Mesenteric fat pad (tissue), 1 donor: ENCODE data around the gene NAALADL2. TPM values are rescaled to one million over a fixed set of nuclear protein-coding genes. Genes with fewer than 3 reads are reported as not detected.

Source experiments
- DNase-seq: peaks from one replicate; pipeline ENCODE4 v3.0.0-alpha.2; 2020; ENCODE audit warnings: low spot score
- total RNA-seq: library from RNA; stranded (reverse); fragmentation: NEBNext Ultra II Directional; extraction: Animal tissue kit (Norgen Biotek cat#: 25700); gene quantifications from one replicate; pipeline ENCODE4 v1.2.1, GENCODE V29; 2021
- donor health status: DM: yes; HTN: yes; CAD: no.

NAALADL2 gene
- total RNA-seq, 1 donor from 2014 or later: 12.5 TPM

GRCh38 chr3:174960898-174961297, 101.8 kb downstream of the NAALADL2 start:
- no peak for DNase-seq

- DNase-seq: no peak
Measured at GRCh38 chr3:174973465-174973864, 114.3 kb downstream of the NAALADL2 start.

- no peak for DNase-seq
Measured at GRCh38 chr3:174986685-174987084, 127.6 kb downstream of the NAALADL2 start.

DNA sequence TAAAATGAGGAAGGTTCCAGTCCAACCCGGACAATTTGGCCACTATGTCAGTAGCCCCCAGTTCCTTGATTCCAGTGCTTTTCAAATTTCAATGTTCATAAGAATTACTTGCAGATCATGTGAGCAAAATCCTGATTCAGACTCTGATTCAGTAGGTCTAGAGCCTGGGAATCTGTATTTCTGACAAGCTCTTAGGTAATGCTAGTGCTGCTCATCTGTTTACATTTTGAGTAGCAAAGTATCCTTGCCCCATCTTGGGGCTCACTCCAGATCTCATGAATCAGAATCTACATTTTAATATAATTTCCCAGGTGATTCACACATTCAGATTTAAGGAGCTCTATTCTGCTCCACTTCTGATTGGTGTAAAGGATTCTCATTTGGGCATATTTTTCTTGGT, 142.0 kb downstream of the NAALADL2 start:
- no peak for DNase-seq

- no peak for DNase-seq
Measured at GRCh38 chr3:175002732-175003143, 143.6 kb downstream of the NAALADL2 start.

- no peak for DNase-seq
Measured at GRCh38 chr3:175003590-175003989, 144.5 kb downstream of the NAALADL2 start.

- DNase-seq: no peak
Measured at GRCh38 chr3:175005193-175005592, 146.1 kb downstream of the NAALADL2 start.

DNA sequence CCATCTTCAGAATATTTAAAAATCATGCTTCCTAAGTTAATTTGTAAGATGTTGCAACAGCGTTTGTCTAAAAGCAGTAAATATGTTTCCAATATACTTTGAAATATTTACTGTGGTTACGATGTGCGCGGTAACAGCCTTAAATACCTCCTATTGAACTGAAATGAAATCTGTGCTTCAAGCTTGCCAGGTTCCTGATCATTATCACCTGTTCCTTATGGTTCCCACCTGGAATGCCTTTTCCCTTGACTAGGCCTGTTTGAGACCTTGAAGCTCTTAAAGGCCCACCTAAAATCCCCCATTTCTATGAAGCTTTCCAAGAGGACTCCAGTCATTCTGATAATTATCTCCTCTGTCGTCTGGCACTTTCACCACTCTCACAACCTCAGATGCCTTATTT, 146.7 kb downstream of the NAALADL2 start:
- DNase-seq: no peak

DNA sequence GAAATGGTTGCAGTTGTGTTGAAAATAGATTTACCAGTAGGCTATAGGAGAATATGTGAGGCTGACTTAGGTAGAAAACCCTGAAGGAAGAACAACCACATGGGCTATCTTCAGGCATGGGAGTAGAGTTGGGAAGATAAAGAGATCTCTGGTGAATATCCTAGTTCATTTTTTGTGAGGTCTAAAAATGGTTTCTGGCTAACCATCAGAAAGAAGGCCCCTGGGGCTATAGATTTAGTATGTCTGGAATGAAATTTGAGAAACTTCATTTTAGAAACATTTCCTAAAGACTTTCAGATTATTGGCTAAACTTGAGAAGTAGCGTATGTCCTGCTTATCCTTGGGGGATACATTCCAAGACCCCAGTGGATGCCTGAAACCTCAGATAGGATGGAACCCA, 148.2 kb downstream of the NAALADL2 start:
- DNase-seq: no peak

DNA sequence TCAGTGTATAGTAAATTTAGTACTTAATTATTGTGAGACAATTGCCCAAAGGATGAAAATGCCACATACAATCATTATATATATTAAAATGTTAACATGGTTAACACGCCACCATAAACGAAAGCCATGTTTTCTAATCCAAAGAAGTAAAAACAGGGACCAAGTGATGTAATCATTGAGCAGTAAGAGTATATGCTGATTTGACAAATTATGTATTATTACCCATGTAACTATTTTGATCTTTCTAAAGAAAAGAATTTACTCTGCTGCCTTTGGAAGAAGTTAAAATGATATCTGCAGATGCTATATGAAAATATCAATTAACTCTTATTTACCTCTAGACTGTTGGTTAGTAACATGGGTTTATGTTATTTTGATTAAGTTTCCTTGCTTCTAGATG, 150.2 kb downstream of the NAALADL2 start:
- no peak for DNase-seq

DNA sequence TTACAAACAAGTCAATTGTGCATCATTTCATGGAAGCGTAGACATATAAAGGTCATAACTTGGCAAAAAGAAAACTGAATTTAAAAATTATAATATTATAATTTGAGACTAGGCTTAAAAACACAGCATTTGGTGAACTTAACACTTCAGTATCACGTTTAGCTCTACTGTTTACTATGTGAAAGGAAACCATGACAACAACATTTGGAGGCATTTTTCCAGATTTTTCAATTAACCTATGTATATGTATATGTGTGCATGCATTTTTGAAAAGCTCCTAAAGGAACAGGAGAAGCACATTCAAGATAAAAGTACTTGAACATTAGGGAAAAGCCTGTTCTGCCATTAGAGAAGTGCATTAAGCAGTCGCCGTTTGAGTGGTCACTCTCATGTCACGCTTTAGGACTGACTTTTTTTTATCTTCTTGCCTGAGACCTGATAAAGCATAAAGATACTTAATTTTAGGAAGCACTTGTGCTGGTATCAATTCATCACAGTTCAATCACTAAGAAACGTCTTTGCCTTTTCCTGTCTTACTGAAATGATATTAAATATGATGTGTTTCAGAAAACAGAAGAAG, 156.0 kb downstream of the NAALADL2 start:
- no peak for DNase-seq

DNA sequence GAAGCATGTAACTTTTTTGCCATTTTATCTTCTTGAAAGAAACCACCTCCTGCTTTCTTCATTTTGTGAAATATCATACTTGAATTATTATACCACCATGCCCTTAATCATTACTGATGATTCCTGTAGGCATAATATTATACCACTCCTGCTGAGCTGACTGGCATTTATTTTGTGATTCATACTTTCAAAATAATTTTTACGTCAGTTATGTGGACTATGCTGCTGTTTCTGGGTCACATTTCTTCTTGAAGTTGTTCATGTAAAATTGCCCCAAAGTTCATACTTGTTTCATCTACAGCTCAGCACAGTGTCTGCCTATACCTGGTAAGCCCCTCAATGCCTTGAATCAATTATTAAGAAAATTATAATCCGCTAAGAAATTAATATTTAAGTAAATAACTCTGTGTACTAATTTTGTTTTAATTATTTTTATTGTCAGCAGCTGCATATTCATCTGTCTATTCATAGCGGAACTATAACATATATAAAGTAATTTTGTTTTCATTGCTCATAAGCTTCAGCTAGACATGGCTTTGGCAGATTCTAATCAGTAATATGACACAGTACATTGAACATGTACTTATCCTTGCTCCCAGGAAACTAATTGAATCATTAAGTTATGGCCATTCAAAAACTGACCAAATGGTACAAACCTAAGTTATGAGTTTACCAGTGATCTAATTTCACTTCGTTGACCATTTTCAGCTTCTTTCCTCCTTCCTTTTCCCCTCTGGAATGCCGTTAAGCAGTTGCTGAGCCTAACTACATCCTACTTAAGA, 160.0 kb downstream of the NAALADL2 start:
- no peak for DNase-seq

GRCh38 chr3:175020101-175020500, 161.0 kb downstream of the NAALADL2 start:
- DNase-seq: no peak

DNA sequence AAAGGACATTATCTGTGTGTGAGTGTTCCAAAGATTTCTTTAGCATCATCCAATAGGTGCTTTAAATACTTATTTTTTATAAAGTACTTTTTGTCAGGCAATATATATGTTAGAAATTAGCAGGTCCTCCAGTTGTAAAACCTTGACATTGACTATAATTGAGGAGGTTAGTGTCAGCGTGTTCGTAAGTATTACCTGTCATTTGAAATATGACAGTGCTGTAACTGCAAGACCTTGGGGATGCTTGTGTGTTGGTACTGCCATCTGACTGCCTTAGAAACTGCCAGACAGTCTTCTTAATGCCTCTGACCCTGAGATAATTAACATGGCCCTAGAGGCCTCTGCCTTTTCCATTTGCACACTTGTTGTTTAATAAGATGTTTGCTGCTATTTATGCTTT, 170.7 kb downstream of the NAALADL2 start:
- no peak for DNase-seq

- DNase-seq: no peak
Measured at GRCh38 chr3:175039875-175040274, 180.7 kb downstream of the NAALADL2 start.

- DNase-seq: no peak
Measured at GRCh38 chr3:175041369-175041768, 182.2 kb downstream of the NAALADL2 start.

DNA sequence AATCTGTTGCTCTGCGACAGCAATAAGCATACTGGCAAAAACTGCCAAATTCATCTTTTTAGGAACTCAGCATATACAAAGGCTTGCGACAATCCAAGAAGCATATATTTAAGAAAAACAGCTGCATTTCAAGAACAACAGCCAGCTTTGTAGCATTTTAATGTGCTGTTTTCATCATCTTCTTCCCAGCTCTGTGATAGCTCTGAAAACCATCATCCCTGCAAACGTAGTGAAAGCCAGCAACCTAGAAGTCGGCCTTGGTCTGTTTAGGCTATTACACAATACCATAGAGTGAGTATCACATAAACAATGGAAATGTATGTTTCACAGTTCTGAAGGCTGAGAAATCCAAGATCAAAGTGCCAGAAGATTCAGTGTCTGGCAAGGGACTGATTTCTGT, 187.5 kb downstream of the NAALADL2 start:
- DNase-seq: no peak

- no peak for DNase-seq
Measured at GRCh38 chr3:175047786-175048185, 188.7 kb downstream of the NAALADL2 start.

DNA sequence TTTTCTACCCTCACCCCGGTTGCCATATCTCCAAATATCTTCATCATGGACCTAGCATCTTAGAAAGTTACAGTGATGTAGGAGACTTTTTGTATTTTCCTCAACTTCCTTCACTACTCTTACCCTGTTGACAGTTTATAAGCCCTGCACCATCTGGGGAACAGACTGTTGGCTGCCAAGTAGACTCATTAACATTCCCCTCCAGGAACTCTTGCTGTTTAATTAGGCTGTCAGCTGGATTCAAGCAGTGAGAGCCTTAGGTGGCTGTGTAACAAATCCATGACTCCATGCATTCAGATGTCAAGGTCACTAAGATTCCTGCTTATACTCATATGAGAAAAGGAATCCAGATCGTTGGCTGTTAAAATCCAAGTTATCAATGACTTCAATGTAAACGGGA, 198.3 kb downstream of the NAALADL2 start:
- DNase-seq: no peak

GRCh38 chr3:175059788-175060187, 200.7 kb downstream of the NAALADL2 start:
- no peak for DNase-seq

DNA sequence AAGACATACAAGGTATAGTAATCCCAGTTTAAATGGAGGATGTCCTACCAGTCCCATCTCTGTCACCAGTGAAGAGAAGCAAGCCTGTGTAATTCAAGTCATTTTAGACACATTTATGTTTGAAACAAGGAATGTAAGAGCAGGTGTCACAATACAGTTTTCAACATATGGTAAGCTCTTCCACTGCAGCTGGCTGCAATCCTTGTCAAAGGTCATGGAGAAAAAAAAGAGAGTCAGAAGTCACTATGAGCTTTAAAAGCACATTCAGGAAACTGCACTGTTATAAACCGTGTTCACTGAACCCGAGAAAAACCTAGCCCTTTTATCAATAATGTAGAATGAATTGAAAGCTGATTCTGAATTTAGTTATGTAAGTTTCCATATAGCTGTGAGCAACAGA, 206.4 kb downstream of the NAALADL2 start:
- DNase-seq: no peak

GRCh38 chr3:175066617-175067415, 207.7 kb downstream of the NAALADL2 start:
- no peak for DNase-seq
